Spleen (tissue), 7 donors: ENCODE data around the gene C20orf144.

ENCODE experiments used
- CTCF ChIP-seq, 11 experiments: fragments of 200-600 bp in 7 of 11; fragments of 450-650 bp in 4 of 11; sonication (generic) in 4 of 11; IDR thresholded peaks in 8 of 11; conservative IDR thresholded peaks in 3 of 11; 1 replicate in 7 of 11; 2 replicates in 4 of 11; pipeline versions ENCODE4 v1.4.0 to v1.8.0; 2016 to 2021; ENCODE audit warnings: antibody characterized with exemption in 11 of 11, inconsistent platforms in 4 of 11, mild to moderate bottlenecking in 1 of 11
- POLR2A ChIP-seq, 3 donors: fragments of 450-650 bp; IDR thresholded peaks; one replicate each; pipeline ENCODE4 v1.5.1; 2017; ENCODE audit warnings: antibody characterized with exemption in 3 of 3, mild to moderate bottlenecking in 1 of 3
- donor health status: DM: no; HTN: no; CAD: no; lungs with moderate emphysema.
- donor health status: DM: no; HTN: no; CAD: no.
- donor health status: DM: no; HTN: no; CAD: no.

GRCh38 chr20:33653218-33653899 is 8.8 kb upstream of the C20orf144 start:
- TF ChIP-seq CTCF (IDR thresholded peaks at IDR 0.05 in 8 of 11, conservative IDR thresholded peaks at IDR 0.05 in 3 of 11) (peak; percentile 66 to 87 (median 79)), POLR2A (IDR thresholded peaks at IDR 0.05) (no peak)
